ENCODE data around the gene MTX2. TPM values are rescaled to one million over a fixed set of nuclear protein-coding genes. Genes with fewer than 3 reads are reported as not detected.

Gene MTX2
- 17.5 and 21.2 TPM in 2 replicates for total RNA-seq

DNA sequence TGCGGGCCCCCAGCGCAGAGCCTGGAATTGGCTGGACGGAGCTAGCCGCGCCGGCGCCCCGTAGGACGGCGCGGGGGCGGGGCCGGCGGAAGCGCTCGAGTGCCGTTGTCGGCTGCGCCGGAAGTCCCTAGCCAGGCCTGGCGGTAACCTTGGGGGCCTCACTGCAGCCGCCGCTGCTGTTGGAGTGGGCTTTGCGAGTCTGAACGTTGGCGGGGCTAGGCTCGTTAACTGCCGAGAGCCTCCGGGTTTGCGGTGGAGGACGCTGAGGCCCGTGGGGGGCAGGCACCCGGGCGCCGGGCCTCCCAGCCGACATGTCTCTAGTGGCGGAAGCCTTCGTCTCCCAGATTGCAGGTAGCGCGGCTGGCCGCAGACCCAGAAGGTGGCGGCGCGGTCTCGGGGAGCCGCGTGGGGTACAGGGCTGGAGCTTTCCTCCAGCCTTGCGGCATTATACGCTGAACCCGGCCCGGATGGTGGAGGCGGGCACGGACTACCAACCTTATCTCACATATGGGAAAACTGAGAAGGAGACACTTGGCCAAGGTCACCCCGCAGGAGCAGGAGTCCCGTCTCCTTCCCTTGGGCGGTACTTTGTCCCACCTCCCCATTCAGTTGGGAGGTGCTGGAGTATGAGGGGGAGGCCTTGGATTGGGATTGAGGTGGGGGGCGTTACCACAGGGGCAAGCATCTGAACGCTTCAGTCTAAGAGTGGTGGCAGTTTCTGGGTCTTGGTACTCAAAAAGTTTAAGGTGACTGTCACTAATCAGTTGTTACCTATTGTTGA lies at the start of gene MTX2:
MTX2 (plus strand) TSS at position 124 of the 781 bp plus-strand sequence; CDS start at position 312, 188 bp downstream.

Other genes with a start within 250 kb of the MTX2 start
- not detected in 2 replicates for gene EVX2, start 185.5 kb upstream of the MTX2 start, total RNA-seq
- gene HOXD13, start 176.7 kb upstream of the MTX2 start, total RNA-seq = 0.11 and 0.13 TPM in 2 replicates
- gene HOXD12, start 169.6 kb upstream of the MTX2 start, total RNA-seq = not detected in 2 replicates
- gene HOXD11, start 162.2 kb upstream of the MTX2 start, total RNA-seq = 0.13 and 0.76 TPM in 2 replicates
- 0.78 and 1.2 TPM in 2 replicates for gene HOXD10, start 152.7 kb upstream of the MTX2 start, total RNA-seq
- 2.9 and 4.3 TPM in 2 replicates for gene HOXD9, start 146.7 kb upstream of the MTX2 start, total RNA-seq
- gene HOXD8, start 139.7 kb upstream of the MTX2 start, total RNA-seq = 9.2 and 10.2 TPM in 2 replicates
- 1.6 and 3.1 TPM in 2 replicates for gene HOXD4, start 117.9 kb upstream of the MTX2 start, total RNA-seq
- 3.7 and 6.4 TPM in 2 replicates for gene HOXD3, start 112.1 kb upstream of the MTX2 start, total RNA-seq
- gene HOXD1, start 80.8 kb upstream of the MTX2 start, total RNA-seq = not detected in 2 replicates